Endothelial cell of umbilical vein (primary cell): ENCODE data around the gene AATF. TPM values are rescaled to one million over a fixed set of nuclear protein-coding genes. Genes with fewer than 3 reads are reported as not detected.

Experiments used
- BruUV-seq: library from RNA; stranded (reverse); fragments of 400-500 nt; replicated peaks from 2 replicates; lab custom pipeline; 2021; lab: Mats Ljungman, UMichigan
- CTCF ChIA-PET: fragments of 300-600, 350-600 bp; sonication (Branson Sonifier 250); formaldehyde crosslinking; loops from one replicate; lab custom pipeline; 2021; ENCODE audit warnings: antibody characterized with exemption, inconsistent platforms; lab: Charles Lee
- POLR2A ChIA-PET: fragments of 300-600, 350-600 bp; sonication (Branson Sonifier 250); formaldehyde crosslinking; loops from one replicate; lab custom pipeline; 2021; ENCODE audit warnings: antibody characterized with exemption, inconsistent platforms; lab: Charles Lee
- DNase-seq: peaks from one replicate; pipeline ENCODE4 v3.0.0-alpha.2; 2011; ENCODE audit warnings: low read depth, low spot score
- FAIRE-seq: peaks from 2 replicates; lab custom pipeline; 2011; peaks lifted over from hg19 to GRCh38; lab: Jason Lieb, UNC
- H2AFZ ChIP-seq: 2 replicates; pipeline ENCODE4 v1.6.0; 2012; ENCODE audit warnings: low read depth, low read length, control low read depth, inconsistent platforms
- H3K27ac ChIP-seq: 2 replicates; pipeline ENCODE4 v1.5.1; 2011; ENCODE audit warnings: low read depth, mild to moderate bottlenecking, control low read depth, low read length, moderate library complexity; ENCODE audit not compliant: insufficient read depth
- H3K27me3 ChIP-seq, 2 experiments: 2 replicates each; pipeline versions ENCODE4 v1.6.0 to v1.6.1; 2011; ENCODE audit warnings: low read length in 2 of 2, mixed read lengths in 1 of 2; ENCODE audit not compliant: control insufficient read depth in 2 of 2, insufficient read depth in 2 of 2
- H3K36me3 ChIP-seq, 2 experiments: 2 replicates in 1 of 2; 3 replicates in 1 of 2; pipeline ENCODE4 v1.5.1; 2011; ENCODE audit warnings: low read length in 2 of 2, mild to moderate bottlenecking in 1 of 2, moderate library complexity in 1 of 2; ENCODE audit not compliant: control insufficient read depth in 2 of 2, insufficient read depth in 2 of 2; ENCODE audit errors: extremely low read depth in 1 of 2
- H3K4me1 ChIP-seq: 3 replicates; pipeline ENCODE4 v1.5.1; 2011; ENCODE audit warnings: mild to moderate bottlenecking, low read length; ENCODE audit not compliant: control insufficient read depth, insufficient read depth; ENCODE audit errors: extremely low read depth
- H3K4me2 ChIP-seq: 2 replicates; pipeline ENCODE4 v1.6.1; 2011; ENCODE audit warnings: low read length, control low read depth, mixed read lengths; ENCODE audit not compliant: insufficient read depth
- H3K4me3 ChIP-seq, 3 experiments: fragments of 200-600 bp in 1 of 3; sonication (generic), shearing (Covaris generic) in 1 of 3; replicated peaks in 1 of 3; 2 replicates each; pipeline ENCODE4 v1.5.1; 2011 to 2016; ENCODE audit warnings: control low read depth in 3 of 3, low read length in 3 of 3, mild to moderate bottlenecking in 2 of 3, inconsistent platforms in 1 of 3, low read depth in 1 of 3, moderate library complexity in 1 of 3; ENCODE audit not compliant: insufficient read depth in 1 of 3
- H3K79me2 ChIP-seq: 2 replicates; pipeline ENCODE4 v1.6.0; 2012; ENCODE audit warnings: low read length, inconsistent platforms; ENCODE audit not compliant: control insufficient read depth, insufficient read depth
- H3K9ac ChIP-seq: replicated peaks from 2 replicates; pipeline ENCODE3; 2011; ENCODE audit warnings: low read length, control low read depth; ENCODE audit not compliant: insufficient read depth; ENCODE audit errors: extremely low read depth
- H3K9me1 ChIP-seq: replicated peaks from 3 replicates; pipeline ENCODE4 v1.6.0; 2011; ENCODE audit warnings: mild to moderate bottlenecking, low read length; ENCODE audit not compliant: control insufficient read depth, insufficient read depth; ENCODE audit errors: extremely low read depth
- H3K9me3 ChIP-seq: replicated peaks from 2 replicates; pipeline ENCODE4 v1.5.1; 2012; ENCODE audit warnings: low read length, inconsistent platforms; ENCODE audit not compliant: control insufficient read depth, insufficient read depth
- H4K20me1 ChIP-seq: replicated peaks from 2 replicates; pipeline ENCODE3; 2011; ENCODE audit warnings: mild to moderate bottlenecking, low read length; ENCODE audit not compliant: control insufficient read depth, insufficient read depth; ENCODE audit errors: extremely low read depth
- EZH2 ChIP-seq: IDR thresholded peaks from 2 replicates; pipeline ENCODE4 v1.6.1; 2012; ENCODE audit warnings: borderline replicate concordance, low read depth, mild to moderate bottlenecking, moderate library complexity, low read length, inconsistent platforms; ENCODE audit not compliant: severe bottlenecking
- GATA2 ChIP-seq: IDR thresholded peaks from 2 replicates; pipeline ENCODE4 v1.7.0; 2011; ENCODE audit warnings: low read depth, mild to moderate bottlenecking, moderate library complexity, mixed read lengths, low read length; ENCODE audit not compliant: insufficient read length, insufficient read depth
- dilution Hi-C: fragments of 300-500 bp; cut with MboI; formaldehyde crosslinking; loops from one replicate; pipeline ENCODE4 v1.15.0; 2019; ENCODE audit warnings: low sequenced_read_pairs; ENCODE audit not compliant: extremely low pct_ligation_motif_present
- intact Hi-C: fragments of 100-400 bp; cut with micrococcal nuclease; formaldehyde crosslinking; loops from one replicate; pipeline ENCODE4 v1.10.0; 2022
- microRNA-seq: library from miRNA; unstranded; fragments of <30 nt; microRNA quantifications from one replicate; pipeline ENCODE4 v1.2.0, GENCODE V29; 2021; ENCODE audit warnings: borderline number of aligned reads, borderline replicate concordance
- polyA plus RNA-seq, 4 experiments: library from polyadenylated mRNA; depleted of rRNA in 3 of 4; stranded (reverse) in 3 of 4; unstranded in 1 of 4; fragments of >200 nt; gene quantifications; 2 replicates each; pipeline versions ENCODE4 v1.2.1 to v1.2.3, GENCODE V29; 2011 to 2012; ENCODE audit warnings: missing spikeins in 1 of 4
- small RNA-seq: library from RNA; depleted of rRNA; stranded (forward); fragments of <200 nt; gene quantifications from one replicate; pipeline ENCODE3, GENCODE V24; 2012; ENCODE audit warnings: low replicate concordance, low read depth; ENCODE audit not compliant: insufficient read depth, insufficient read length
- total RNA-seq: library from RNA; stranded (reverse); gene quantifications from 2 replicates; pipeline ENCODE4 v1.2.3, GENCODE V29; 2021

Gene AATF
- total and polyA plus RNA-seq, 2 donors (not counting 3 experiments of a cell fraction or from before 2014, with no cell fraction given) = 15.7 to 47.2 TPM

DNA sequence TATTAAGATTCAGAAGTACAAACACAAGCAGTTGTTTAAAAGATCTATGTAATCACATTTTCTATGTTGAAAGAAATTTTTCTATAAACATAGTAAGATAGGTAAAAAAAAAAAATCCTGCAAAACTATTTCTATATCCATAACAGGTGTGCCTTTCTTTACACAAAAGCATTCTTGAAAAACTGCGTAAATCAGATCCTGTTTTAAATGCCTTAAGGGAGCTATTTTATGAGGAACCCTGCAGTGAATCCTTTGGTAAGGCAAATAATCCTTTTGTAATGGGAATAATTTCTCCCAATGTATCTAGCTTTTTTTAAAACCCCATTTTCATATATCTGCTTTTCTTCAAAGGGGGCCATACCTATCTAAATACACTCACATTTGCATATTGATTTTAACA is 157.3 kb downstream of the AATF start:
- Histone ChIP-seq H3K4me1 (peaks cover 4% of the 10 kb centered on the region), H4K20me1 (no peaks in the 10 kb centered on the region), H3K9me3 (no peaks in the 10 kb centered on the region), H3K36me3 (peaks cover 6 to 18% of the 10 kb centered on the region in 2 experiments), H3K27me3 (no peaks in the 10 kb centered on the region), H2AFZ (no peak overlapping the region), H3K4me3 (no peak overlapping the region), H3K9me1 (no peaks in the 10 kb centered on the region), H3K27ac (no peak overlapping the region), H3K4me2 (no peak overlapping the region), H3K79me2 (no peaks in the 10 kb centered on the region), H3K9ac (no peak overlapping the region)
- DNase-seq = no peak
- no TSS peak for BruUV-seq
- intact Hi-C loops = no loop called here
- ChIA-PET POLR2A (no interaction called here), CTCF (interaction anchor here (0.9 kb wide), 1 partner anchor 24 kb away, joined by 3 read pairs; no protein-coding TSS in a partner anchor)
- TF ChIP-seq GATA2 (no peak), EZH2 (no peak)
- no peak for FAIRE-seq
- dilution Hi-C loops = no loop called here

Small RNA genes lying within 50 kb of the gene (microRNA-seq; reads per million reads assigned to microRNA genes)
- gene MIR2909 = not detected

Small RNA genes lying within 50 kb of the gene (small RNA-seq; reads per million reads assigned to genes)
- not detected for gene AC243773.2
- gene MIR2909 = not detected

Other genes with a start within 250 kb of the AATF start
- gene LHX1, start 11.5 kb upstream of the AATF start, total RNA-seq = not detected in 2 replicates
- not detected in 2 replicates for gene LHX1, start 11.5 kb upstream of the AATF start, polyA plus RNA-seq